K562 (cell line): ENCODE measurements around the gene MBD5. TPM values are rescaled to one million over a fixed set of nuclear protein-coding genes. Genes with fewer than 3 reads are reported as not detected.

Experiments
- ETV6 ChIP-seq, 3 experiments: fragments of 150-350 bp in 1 of 3; sonication (generic) in 1 of 3; formaldehyde crosslinking in 1 of 3; IDR thresholded peaks; 2 replicates each; pipeline versions ENCODE4 v1.6.1 to v1.8.0; 2014 to 2022; ENCODE audit warnings: borderline replicate concordance in 2 of 3, low read depth in 2 of 3, antibody characterized with exemption in 1 of 3, low read length in 1 of 3, mild to moderate bottlenecking in 1 of 3, missing genetic modification reagents in 1 of 3
- EWSR1 ChIP-seq: fragments of 450-650 bp; IDR thresholded peaks from 2 replicates; pipeline ENCODE4 v1.6.1; 2018; ENCODE audit warnings: borderline replicate concordance, mild to moderate bottlenecking, low read depth, moderate library complexity; ENCODE audit not compliant: partially characterized antibody
- GTF2F1 ChIP-seq: IDR thresholded peaks from 2 replicates; pipeline ENCODE4 v1.6.1; 2011; ENCODE audit warnings: low read depth, low read length, improper control_type of control experiment
- HEY1 ChIP-seq: fragments of 250-450 bp; sonication (Bioruptor Pico); IDR thresholded peaks from 2 replicates; pipeline ENCODE4 v1.5.0; 2020; ENCODE audit warnings: mild to moderate bottlenecking, moderate library complexity, borderline replicate concordance
- HNRNPL ChIP-seq: fragments of 200-400 bp; formaldehyde crosslinking; IDR thresholded peaks from 2 replicates; pipeline ENCODE4 v1.6.1; 2017; ENCODE audit warnings: low read depth, mild to moderate bottlenecking, low read length
- LCOR ChIP-seq: sonication (generic); formaldehyde crosslinking; IDR thresholded peaks from 2 replicates; pipeline ENCODE4 v1.8.0; 2022; ENCODE audit warnings: mild to moderate bottlenecking, missing genetic modification reagents
- MEF2A ChIP-seq: IDR thresholded peaks from 2 replicates; pipeline ENCODE4 v1.6.1; 2011; ENCODE audit warnings: low read depth, mild to moderate bottlenecking, low read length, moderate library complexity; ENCODE audit not compliant: control insufficient read depth
- NCOA6 ChIP-seq: fragments of 450-650 bp; IDR thresholded peaks from 2 replicates; pipeline ENCODE4 v1.6.1; 2017; ENCODE audit warnings: mild to moderate bottlenecking
- POLR2A ChIP-seq: fragments of 450-650 bp; conservative IDR thresholded peaks from 2 replicates; pipeline ENCODE4 v1.6.1; 2016
- POLR2B ChIP-seq: fragments of 450-650 bp; IDR thresholded peaks from 2 replicates; pipeline ENCODE4 v1.6.1; 2018; ENCODE audit warnings: low read depth; ENCODE audit not compliant: partially characterized antibody
- RBM15 ChIP-seq: fragments of 200-400 bp; formaldehyde crosslinking; IDR thresholded peaks from 2 replicates; pipeline ENCODE4 v1.6.1; 2018; ENCODE audit warnings: mild to moderate bottlenecking, low read length, moderate library complexity; ENCODE audit not compliant: insufficient read depth
- RHOXF2B ChIP-seq: fragments of 250-450 bp; sonication (Bioruptor Pico); conservative IDR thresholded peaks from 2 replicates; pipeline ENCODE4 v1.5.1; 2021
- SIRT6 ChIP-seq: IDR thresholded peaks from one replicate; pipeline ENCODE4 v1.6.1; 2012; ENCODE audit warnings: low read depth, mild to moderate bottlenecking, control low read depth, inconsistent platforms, low read length, moderate library complexity
- SIX5 ChIP-seq, 2 experiments: IDR thresholded peaks; 2 replicates each; pipeline ENCODE4 v1.6.1; 2011; ENCODE audit warnings: low read length in 2 of 2, borderline replicate concordance in 1 of 2, low read depth in 1 of 2, mild to moderate bottlenecking in 1 of 2, moderate library complexity in 1 of 2; ENCODE audit not compliant: insufficient read depth in 1 of 2
- TBP ChIP-seq: optimal IDR thresholded peaks from 2 replicates; pipeline ENCODE3; 2011; ENCODE audit warnings: low read depth, low read length, improper control_type of control experiment
- TCF7L2 ChIP-seq: fragments of 150-350 bp; IDR thresholded peaks from 2 replicates; pipeline ENCODE4 v1.6.1; 2016; ENCODE audit warnings: low read depth, mild to moderate bottlenecking, low read length, moderate library complexity
- ZNF146 ChIP-seq: IDR thresholded peaks from one replicate; pipeline ENCODE4 v1.6.1; 2018; ENCODE audit warnings: missing compliant biosample characterization; ENCODE audit not compliant: unreplicated experiment
- ZNF586 ChIP-seq: fragments of 450-650 bp; formaldehyde crosslinking; conservative IDR thresholded peaks from 2 replicates; pipeline ENCODE4 v1.4.0; 2020; ENCODE audit warnings: mild to moderate bottlenecking, moderate library complexity
- polyA plus RNA-seq, 8 experiments: library from polyadenylated mRNA; depleted of rRNA in 4 of 8; stranded (reverse) in 5 of 8; unstranded in 3 of 8; fragments of >200 nt; fragmentation: Nextera tagmentation in 2 of 8; fragmentation: Illumina TruSeq in 1 of 8; extraction: Ambion mirVana in 2 of 8; extraction: Trizol in 1 of 8; gene quantifications; 2 replicates each; pipeline versions ENCODE4 v1.2.1 to v1.2.3, GENCODE V29; 2011 to 2014; ENCODE audit warnings: inconsistent platforms in 1 of 8, missing spikeins in 1 of 8
- total RNA-seq, 7 experiments: library from RNA; depleted of rRNA in 6 of 7; stranded (reverse); fragments of >200 nt in 6 of 7; fragmentation: Illumina TruSeq in 2 of 7; extraction: Trizol in 2 of 7; gene quantifications; 2 replicates each; pipeline versions ENCODE4 v1.2.1 to v1.2.3, GENCODE V29; 2011 to 2021; ENCODE audit warnings: low replicate concordance in 1 of 7
- TF ChIP-seq, protein P1 (sequence below), 2 experiments: fragments of 450-650 bp; formaldehyde crosslinking in 1 of 2; IDR thresholded peaks; 2 replicates each; pipeline versions ENCODE4 v1.4.0 to v1.6.1; 2014 to 2020; ENCODE audit warnings: mild to moderate bottlenecking in 2 of 2, borderline replicate concordance in 1 of 2, low read depth in 1 of 2
- TF ChIP-seq, protein P2 (sequence below): sonication (generic); formaldehyde crosslinking; IDR thresholded peaks from 2 replicates; pipeline ENCODE4 v1.9.0; 2022; ENCODE audit warnings: mild to moderate bottlenecking, missing genetic modification reagents
- TF ChIP-seq, protein P3 (sequence below): fragments of 250-450 bp; sonication (Bioruptor Pico); IDR thresholded peaks from 2 replicates; pipeline ENCODE4 v1.8.0; 2022; ENCODE audit warnings: moderate library complexity, mild to moderate bottlenecking, inconsistent platforms

MBD5 gene
- total and polyA plus RNA-seq, 9 of the 15 experiments (the other 6 are each of a cell fraction or from before 2014, with no cell fraction given): 3.4 to 14.5 (median 9.0) TPM

DNA sequence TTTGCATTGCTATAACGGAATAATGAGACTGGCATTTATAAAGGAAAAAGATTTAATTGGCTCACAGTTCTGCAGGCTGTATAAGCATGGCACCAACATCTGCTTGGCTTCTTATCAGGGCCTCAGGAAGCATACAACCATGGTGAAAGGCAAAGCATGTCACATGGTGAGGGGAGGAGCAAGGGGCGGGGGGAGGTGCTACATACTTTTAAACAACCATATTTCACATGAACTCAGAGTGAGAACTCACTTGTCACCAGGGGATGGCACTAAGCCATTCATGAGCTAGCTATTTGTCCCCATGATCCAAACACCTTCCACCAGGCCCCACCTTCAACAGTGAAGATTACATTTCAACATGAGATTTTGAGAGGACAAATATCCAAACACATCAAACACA, 188.7 kb downstream of the MBD5 start (continued):
- TF ChIP-seq, protein P1, sequence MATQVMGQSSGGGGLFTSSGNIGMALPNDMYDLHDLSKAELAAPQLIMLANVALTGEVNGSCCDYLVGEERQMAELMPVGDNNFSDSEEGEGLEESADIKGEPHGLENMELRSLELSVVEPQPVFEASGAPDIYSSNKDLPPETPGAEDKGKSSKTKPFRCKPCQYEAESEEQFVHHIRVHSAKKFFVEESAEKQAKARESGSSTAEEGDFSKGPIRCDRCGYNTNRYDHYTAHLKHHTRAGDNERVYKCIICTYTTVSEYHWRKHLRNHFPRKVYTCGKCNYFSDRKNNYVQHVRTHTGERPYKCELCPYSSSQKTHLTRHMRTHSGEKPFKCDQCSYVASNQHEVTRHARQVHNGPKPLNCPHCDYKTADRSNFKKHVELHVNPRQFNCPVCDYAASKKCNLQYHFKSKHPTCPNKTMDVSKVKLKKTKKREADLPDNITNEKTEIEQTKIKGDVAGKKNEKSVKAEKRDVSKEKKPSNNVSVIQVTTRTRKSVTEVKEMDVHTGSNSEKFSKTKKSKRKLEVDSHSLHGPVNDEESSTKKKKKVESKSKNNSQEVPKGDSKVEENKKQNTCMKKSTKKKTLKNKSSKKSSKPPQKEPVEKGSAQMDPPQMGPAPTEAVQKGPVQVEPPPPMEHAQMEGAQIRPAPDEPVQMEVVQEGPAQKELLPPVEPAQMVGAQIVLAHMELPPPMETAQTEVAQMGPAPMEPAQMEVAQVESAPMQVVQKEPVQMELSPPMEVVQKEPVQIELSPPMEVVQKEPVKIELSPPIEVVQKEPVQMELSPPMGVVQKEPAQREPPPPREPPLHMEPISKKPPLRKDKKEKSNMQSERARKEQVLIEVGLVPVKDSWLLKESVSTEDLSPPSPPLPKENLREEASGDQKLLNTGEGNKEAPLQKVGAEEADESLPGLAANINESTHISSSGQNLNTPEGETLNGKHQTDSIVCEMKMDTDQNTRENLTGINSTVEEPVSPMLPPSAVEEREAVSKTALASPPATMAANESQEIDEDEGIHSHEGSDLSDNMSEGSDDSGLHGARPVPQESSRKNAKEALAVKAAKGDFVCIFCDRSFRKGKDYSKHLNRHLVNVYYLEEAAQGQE (IDR thresholded peaks at IDR 0.05; ENCODE audit: borderline replicate concordance): 0 out of 2 replicates have a peak, but pooled peaks have one; percentile 10
- TF ChIP-seq, protein P1 (CRISPR knock-in tag; IDR thresholded peaks at IDR 0.05; ENCODE audit: low read depth): no peak
- TF ChIP-seq MEF2A: no peak
- TF ChIP-seq ZNF146 (CRISPR knock-in tag): no peak
- no peak for TF ChIP-seq POLR2B
- TF ChIP-seq, protein P2, sequence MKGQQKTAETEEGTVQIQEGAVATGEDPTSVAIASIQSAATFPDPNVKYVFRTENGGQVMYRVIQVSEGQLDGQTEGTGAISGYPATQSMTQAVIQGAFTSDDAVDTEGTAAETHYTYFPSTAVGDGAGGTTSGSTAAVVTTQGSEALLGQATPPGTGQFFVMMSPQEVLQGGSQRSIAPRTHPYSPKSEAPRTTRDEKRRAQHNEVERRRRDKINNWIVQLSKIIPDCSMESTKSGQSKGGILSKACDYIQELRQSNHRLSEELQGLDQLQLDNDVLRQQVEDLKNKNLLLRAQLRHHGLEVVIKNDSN (CRISPR knock-in tag): peak; percentile 50
- TF ChIP-seq SIRT6: no peak
- no peak for TF ChIP-seq POLR2A
- no peak for TF ChIP-seq SIX5 (IDR thresholded peaks at IDR 0.05; ENCODE audit: borderline replicate concordance in 1 of 2, insufficient read depth in 1 of 2, low read depth in 1 of 2, low read length in 2 of 2)
- TF ChIP-seq, protein P3, sequence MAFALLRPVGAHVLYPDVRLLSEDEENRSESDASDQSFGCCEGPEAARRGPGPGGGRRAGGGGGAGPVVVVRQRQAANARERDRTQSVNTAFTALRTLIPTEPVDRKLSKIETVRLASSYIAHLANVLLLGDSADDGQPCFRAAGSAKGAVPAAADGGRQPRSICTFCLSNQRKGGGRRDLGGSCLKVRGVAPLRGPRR: no peak
- TF ChIP-seq LCOR (CRISPR knock-in tag): no peak
- TF ChIP-seq NCOA6: no peak
- no peak for TF ChIP-seq ZNF586 (CRISPR knock-in tag)
- no peak for TF ChIP-seq TCF7L2
- no peak for TF ChIP-seq HNRNPL
- no peak for TF ChIP-seq RBM15
- TF ChIP-seq RHOXF2B (CRISPR knock-in tag): no peak
- TF ChIP-seq TBP: no peak
- no peak for TF ChIP-seq GTF2F1
- TF ChIP-seq EWSR1: no peak
- no peak for TF ChIP-seq HEY1 (CRISPR knock-in tag)
- no peak for TF ChIP-seq ETV6 (IDR thresholded peaks at IDR 0.05; ENCODE audit: borderline replicate concordance in 1 of 2, low read depth in 2 of 2, low read length in 1 of 2)
- TF ChIP-seq ETV6 (CRISPR knock-in tag; IDR thresholded peaks at IDR 0.05; ENCODE audit: borderline replicate concordance): no peak
